ENCODE results near the gene CUL9. TPM values are rescaled to one million over a fixed set of nuclear protein-coding genes. Genes with fewer than 3 reads are reported as not detected.

CUL9 gene
- total RNA-seq, 1 donor from 2014 or later, result 37.4 TPM

DNA sequence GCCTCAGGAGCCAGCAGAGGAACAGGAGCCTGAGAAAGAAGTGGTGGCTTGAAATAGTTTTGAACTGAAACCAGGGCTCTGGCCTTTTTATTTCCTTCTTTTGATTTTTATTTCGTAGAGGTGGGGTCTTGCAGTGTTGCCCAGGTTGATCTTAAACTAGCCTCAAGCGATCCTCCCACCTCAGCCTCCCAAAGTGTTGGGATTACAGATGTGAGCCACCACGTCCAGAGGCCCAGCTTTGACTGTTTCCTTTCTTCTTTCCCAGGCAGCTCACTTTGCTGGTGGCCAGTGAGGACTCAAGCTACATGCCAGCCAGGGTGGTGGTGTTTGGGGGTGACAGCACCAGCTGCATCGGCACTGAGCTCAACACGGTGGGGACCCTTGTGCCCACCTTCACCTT is 20.5 kb downstream of the CUL9 start:
- H3K27me3 ChIP-seq, result no peaks in the 10 kb centered on the region
- H3K36me3 ChIP-seq, result peaks cover 32% of the 10 kb centered on the region
- H3K27ac ChIP-seq, result no peak overlapping the region
- no peaks in the 10 kb centered on the region for H3K9me3 ChIP-seq
- ATAC-seq (no peak), DNase-seq (peak; percentile 23)
- H3K4me1 ChIP-seq, result no peaks in the 10 kb centered on the region
- TF ChIP-seq, protein P1, sequence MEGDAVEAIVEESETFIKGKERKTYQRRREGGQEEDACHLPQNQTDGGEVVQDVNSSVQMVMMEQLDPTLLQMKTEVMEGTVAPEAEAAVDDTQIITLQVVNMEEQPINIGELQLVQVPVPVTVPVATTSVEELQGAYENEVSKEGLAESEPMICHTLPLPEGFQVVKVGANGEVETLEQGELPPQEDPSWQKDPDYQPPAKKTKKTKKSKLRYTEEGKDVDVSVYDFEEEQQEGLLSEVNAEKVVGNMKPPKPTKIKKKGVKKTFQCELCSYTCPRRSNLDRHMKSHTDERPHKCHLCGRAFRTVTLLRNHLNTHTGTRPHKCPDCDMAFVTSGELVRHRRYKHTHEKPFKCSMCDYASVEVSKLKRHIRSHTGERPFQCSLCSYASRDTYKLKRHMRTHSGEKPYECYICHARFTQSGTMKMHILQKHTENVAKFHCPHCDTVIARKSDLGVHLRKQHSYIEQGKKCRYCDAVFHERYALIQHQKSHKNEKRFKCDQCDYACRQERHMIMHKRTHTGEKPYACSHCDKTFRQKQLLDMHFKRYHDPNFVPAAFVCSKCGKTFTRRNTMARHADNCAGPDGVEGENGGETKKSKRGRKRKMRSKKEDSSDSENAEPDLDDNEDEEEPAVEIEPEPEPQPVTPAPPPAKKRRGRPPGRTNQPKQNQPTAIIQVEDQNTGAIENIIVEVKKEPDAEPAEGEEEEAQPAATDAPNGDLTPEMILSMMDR (IDR thresholded peaks at IDR 0.05), result no peak
- no peak overlapping the region for H3K4me3 ChIP-seq
- intact Hi-C loops (cut with DNase I), result no loop called here

DNA sequence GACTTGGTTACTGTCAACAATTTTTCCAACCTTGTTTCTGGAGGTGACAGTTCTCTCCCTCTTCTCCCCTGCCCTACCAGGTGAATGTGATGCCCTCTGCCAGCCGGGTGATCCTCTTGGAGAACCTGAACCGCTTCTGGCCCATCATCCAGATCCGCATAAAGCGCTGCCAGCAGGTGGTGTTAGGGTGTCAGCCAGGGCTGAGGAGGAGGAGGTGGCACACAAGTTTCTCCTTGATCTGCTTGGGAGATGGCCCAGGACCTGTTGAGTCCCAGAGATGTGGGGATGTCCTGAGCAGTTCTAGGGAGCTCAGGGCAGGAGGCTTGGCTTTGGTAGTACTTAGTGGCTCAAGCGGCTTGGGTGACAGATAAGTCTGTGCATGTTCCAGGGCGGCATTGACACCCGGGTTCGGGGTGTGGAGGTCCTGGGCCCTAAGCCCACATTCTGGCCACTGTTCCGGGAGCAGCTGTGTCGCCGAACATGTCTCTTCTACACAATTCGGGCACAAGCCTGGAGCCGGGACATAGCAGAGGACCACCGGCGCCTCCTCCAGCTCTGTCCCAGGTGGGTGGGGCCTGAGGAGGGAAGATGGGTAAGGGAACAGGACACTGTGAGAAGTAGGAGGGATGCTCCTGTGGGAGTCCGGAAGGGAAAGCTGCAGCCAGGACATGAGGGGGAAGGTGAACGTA is 21.2 kb downstream of the CUL9 start:
- no peak for ATAC-seq
- Histone ChIP-seq H3K4me3 (no peak overlapping the region), H3K27ac (no peak overlapping the region), H3K36me3 (peaks cover 25% of the 10 kb centered on the region), H3K27me3 (no peaks in the 10 kb centered on the region), H3K9me3 (no peaks in the 10 kb centered on the region), H3K4me1 (no peaks in the 10 kb centered on the region)
- intact Hi-C loops (cut with DNase I), result no loop called here
- TF ChIP-seq, protein P1 (IDR thresholded peaks at IDR 0.05), result no peak
- peak; percentile 55 for DNase-seq

DNA sequence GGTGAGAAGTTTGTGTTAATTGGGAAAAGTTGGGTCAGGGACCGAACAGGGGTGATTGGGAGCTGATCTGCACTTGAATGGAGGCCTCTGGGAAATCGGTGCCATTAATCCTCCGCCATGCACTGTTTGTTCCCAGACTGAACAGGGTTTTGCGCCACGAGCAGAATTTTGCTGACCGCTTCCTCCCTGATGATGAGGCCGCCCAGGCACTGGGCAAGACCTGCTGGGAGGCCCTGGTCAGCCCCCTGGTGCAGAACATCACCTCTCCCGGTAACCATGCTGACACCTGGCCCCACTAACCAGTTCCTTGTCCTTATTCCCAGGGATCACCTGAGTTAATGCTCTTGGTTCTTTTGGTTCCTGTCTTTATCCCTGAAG is 21.7 kb downstream of the CUL9 start:
- no peak for ATAC-seq
- Histone ChIP-seq H3K36me3 (peaks cover 29% of the 10 kb centered on the region), H3K27ac (no peak overlapping the region), H3K9me3 (no peaks in the 10 kb centered on the region), H3K4me3 (no peak overlapping the region), H3K27me3 (no peaks in the 10 kb centered on the region), H3K4me1 (no peaks in the 10 kb centered on the region)
- intact Hi-C loops (cut with DNase I), result no loop called here
- TF ChIP-seq, protein P1 (IDR thresholded peaks at IDR 0.05), result no peak
- peak; percentile 40 for DNase-seq

DNA sequence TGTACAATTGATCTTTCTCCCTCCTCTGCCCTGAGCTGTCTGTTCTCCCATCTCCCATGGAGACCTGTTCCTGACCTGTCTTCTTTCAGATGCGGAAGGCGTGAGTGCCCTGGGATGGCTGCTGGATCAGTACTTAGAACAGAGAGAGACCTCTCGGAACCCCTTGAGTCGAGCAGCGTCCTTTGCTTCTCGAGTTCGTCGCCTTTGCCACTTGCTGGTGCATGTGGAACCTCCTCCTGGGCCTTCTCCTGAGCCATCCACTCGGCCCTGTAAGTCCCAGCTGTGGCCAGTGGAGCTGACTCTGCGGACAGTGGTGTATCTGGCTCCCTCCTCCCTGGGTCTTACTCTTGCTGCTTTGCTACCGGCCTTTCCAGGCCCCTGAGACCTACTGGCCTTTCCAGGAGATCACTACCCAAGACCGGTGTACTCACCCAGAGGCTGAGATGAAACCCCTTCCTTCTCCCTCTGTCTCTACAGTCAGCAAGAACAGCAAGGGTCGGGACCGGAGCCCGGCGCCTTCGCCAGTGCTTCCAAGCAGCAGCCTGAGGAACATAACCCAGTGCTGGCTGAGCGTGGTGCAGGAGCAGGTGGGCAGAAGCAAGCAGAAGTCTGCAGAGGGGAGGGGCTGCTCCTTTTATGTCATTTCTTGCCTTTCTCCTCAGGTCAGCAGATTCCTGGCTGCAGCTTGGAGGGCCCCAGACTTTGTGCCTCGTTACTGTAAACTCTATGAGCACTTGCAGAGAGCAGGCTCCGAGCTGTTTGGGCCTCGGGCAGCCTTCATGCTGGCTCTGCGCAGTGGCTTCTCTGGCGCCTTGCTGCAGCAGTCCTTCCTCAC is 22.5 kb downstream of the CUL9 start:
- TF ChIP-seq, protein P1 (IDR thresholded peaks at IDR 0.05), result no peak
- ATAC-seq (no peak), DNase-seq (peak; percentile 55)
- Histone ChIP-seq H3K4me1 (no peaks in the 10 kb centered on the region), H3K27me3 (no peaks in the 10 kb centered on the region), H3K4me3 (no peak overlapping the region), H3K27ac (no peak overlapping the region), H3K36me3 (peaks cover 33% of the 10 kb centered on the region), H3K9me3 (no peaks in the 10 kb centered on the region)
- intact Hi-C loops (cut with DNase I), result no loop called here

DNA sequence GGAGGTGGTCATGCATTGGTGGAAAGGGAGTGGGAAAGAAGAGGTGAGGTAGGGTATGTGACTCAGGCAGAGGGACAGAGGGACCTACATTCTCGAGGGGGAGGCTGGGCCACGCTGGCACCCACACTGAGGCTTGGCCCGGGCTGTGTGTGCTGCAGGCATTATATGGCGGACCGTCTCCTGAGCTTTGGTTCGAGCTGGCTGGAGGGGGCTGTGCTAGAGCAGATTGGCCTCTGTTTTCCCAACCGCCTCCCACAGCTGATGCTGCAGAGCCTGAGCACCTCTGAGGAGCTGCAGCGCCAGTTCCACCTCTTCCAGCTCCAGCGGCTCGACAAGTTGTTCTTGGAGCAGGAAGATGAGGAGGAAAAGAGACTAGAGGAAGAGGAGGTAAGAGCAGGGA is 23.9 kb downstream of the CUL9 start:
- Histone ChIP-seq H3K4me1 (no peaks in the 10 kb centered on the region), H3K27me3 (no peaks in the 10 kb centered on the region), H3K4me3 (no peak overlapping the region), H3K36me3 (peaks cover 23% of the 10 kb centered on the region), H3K27ac (no peak overlapping the region), H3K9me3 (no peaks in the 10 kb centered on the region)
- ATAC-seq (no peak), DNase-seq (peak; percentile 49)
- TF ChIP-seq, protein P1 (IDR thresholded peaks at IDR 0.05), result no peak
- intact Hi-C loops (cut with DNase I), result no loop called here

Measured in upper lobe of right lung (tissue), 1 donor.